DOHH2 (cell line): ENCODE results near the gene CSNK2A1.

ENCODE experiments used
- H3F3A ChIP-seq: fragments of 200-600 bp; sonication (generic), shearing (Covaris generic); 2 replicates; pipeline ENCODE4 v1.6.0; 2016; ENCODE audit warnings: antibody characterized with exemption, mild to moderate bottlenecking; ENCODE audit not compliant: control insufficient read depth, insufficient read depth
- H3K27ac ChIP-seq: fragments of 200-600 bp; sonication (generic); 2 replicates; pipeline ENCODE4 v1.5.1; 2014; ENCODE audit warnings: low read depth, mild to moderate bottlenecking, low read length, moderate library complexity
- H3K27me3 ChIP-seq: fragments of 200-600 bp; sonication (generic); 2 replicates; pipeline ENCODE4 v1.6.1; 2014; ENCODE audit warnings: mild to moderate bottlenecking, low read length, mixed read lengths; ENCODE audit not compliant: control insufficient read depth
- H3K36me3 ChIP-seq: fragments of 200-600 bp; sonication (generic); 2 replicates; pipeline ENCODE4 v1.6.1; 2014; ENCODE audit warnings: mild to moderate bottlenecking, low read length, moderate library complexity, mixed read lengths; ENCODE audit not compliant: control insufficient read depth
- H3K4me1 ChIP-seq: fragments of 200-600 bp; sonication (generic); 2 replicates; pipeline ENCODE4 v1.6.1; 2014; ENCODE audit warnings: mild to moderate bottlenecking, low read length, mixed read lengths; ENCODE audit not compliant: control insufficient read depth
- H3K4me2 ChIP-seq: fragments of 200-600 bp; sonication (generic); 2 replicates; pipeline ENCODE4 v1.6.0; 2014; ENCODE audit warnings: mild to moderate bottlenecking, low read length, moderate library complexity
- H3K4me3 ChIP-seq: fragments of 200-600 bp; sonication (generic); 2 replicates; pipeline ENCODE4 v1.5.1; 2014; ENCODE audit warnings: mild to moderate bottlenecking, low read length, mixed read lengths
- H3K79me2 ChIP-seq: fragments of 200-600 bp; sonication (generic); 2 replicates; pipeline ENCODE4 v1.6.1; 2014; ENCODE audit warnings: mild to moderate bottlenecking, low read length, mixed read lengths; ENCODE audit not compliant: control insufficient read depth
- H3K9me2 ChIP-seq: fragments of 200-600 bp; sonication (generic); replicated peaks from 2 replicates; pipeline ENCODE4 v1.6.1; 2014; ENCODE audit warnings: mild to moderate bottlenecking, low read length, mixed read lengths; ENCODE audit not compliant: control insufficient read depth
- H3K9me3 ChIP-seq: fragments of 200-600 bp; sonication (generic); 2 replicates; pipeline ENCODE4 v1.6.1; 2014; ENCODE audit warnings: antibody characterized with exemption, low read length, mixed read lengths; ENCODE audit not compliant: control insufficient read depth, insufficient read depth
- H4K20me1 ChIP-seq: fragments of 200-600 bp; sonication (generic); 2 replicates; pipeline ENCODE4 v1.6.0; 2014; ENCODE audit warnings: low read depth, mild to moderate bottlenecking, antibody characterized with exemption, low read length, moderate library complexity; ENCODE audit not compliant: control insufficient read depth, insufficient read depth
- CTCF ChIP-seq: fragments of 200-600 bp; sonication (generic); IDR thresholded peaks from one replicate; pipeline ENCODE4 v1.5.1; 2014; ENCODE audit warnings: antibody characterized with exemption, mild to moderate bottlenecking, low read depth, low read length; ENCODE audit not compliant: poor library complexity, severe bottlenecking
- EZH2phosphoT487 ChIP-seq: fragments of 200-600 bp; sonication (generic); IDR thresholded peaks from 2 replicates; pipeline ENCODE4 v1.6.1; 2017; ENCODE audit warnings: borderline replicate concordance, mild to moderate bottlenecking, antibody characterized with exemption, low read length, moderate library complexity, mixed read lengths

Gene CSNK2A1

DNA sequence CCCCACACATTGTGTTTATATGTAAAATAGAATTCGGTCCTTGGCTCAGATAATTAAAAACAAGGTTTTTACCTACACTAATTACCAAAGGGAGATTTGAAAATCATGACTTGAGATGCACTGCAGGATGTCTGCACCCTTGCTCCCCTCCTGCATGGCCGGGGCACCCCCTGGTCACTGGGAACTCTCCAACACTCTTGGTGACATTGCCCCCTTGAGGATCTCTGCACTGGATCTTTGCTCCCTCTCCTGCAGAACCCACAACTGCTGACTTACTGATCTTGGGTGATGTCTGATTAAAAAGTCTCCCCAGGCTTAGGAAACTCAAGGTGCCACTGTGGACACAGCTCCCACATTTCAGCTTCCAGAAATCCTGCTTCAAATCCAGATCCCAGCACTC lies 17.1 kb upstream of the CSNK2A1 start:
- Histone ChIP-seq H3K36me3 (no peaks in the 10 kb centered on the region), H3K4me2 (no peak overlapping the region), H3K4me1 (peaks cover 6% of the 10 kb centered on the region), H3K9me2 (no peaks in the 10 kb centered on the region), H3K27me3 (no peaks in the 10 kb centered on the region), H3K79me2 (no peaks in the 10 kb centered on the region), H3F3A (no peaks in the 10 kb centered on the region), H3K27ac (no peak overlapping the region), H3K9me3 (no peaks in the 10 kb centered on the region), H4K20me1 (no peaks in the 10 kb centered on the region), H3K4me3 (no peak overlapping the region)
- TF ChIP-seq CTCF (no peak), EZH2phosphoT487 (no peak)

GRCh38 chr20:558117-558516 lies 14.5 kb upstream of the CSNK2A1 start:
- no peaks in the 10 kb centered on the region for H3K9me2 ChIP-seq
- no peaks in the 10 kb centered on the region for H3K79me2 ChIP-seq
- H3K4me2 ChIP-seq: no peak overlapping the region
- no peaks in the 10 kb centered on the region for H4K20me1 ChIP-seq
- no peak overlapping the region for H3K4me3 ChIP-seq
- TF ChIP-seq CTCF (no peak), EZH2phosphoT487 (no peak)
- no peaks in the 10 kb centered on the region for H3K4me1 ChIP-seq
- no peak overlapping the region for H3K27ac ChIP-seq
- no peaks in the 10 kb centered on the region for H3F3A ChIP-seq
- no peaks in the 10 kb centered on the region for H3K36me3 ChIP-seq
- H3K27me3 ChIP-seq: peaks cover 5% of the 10 kb centered on the region; the same call in 1 of the 2 replicates
- H3K9me3 ChIP-seq: no peaks in the 10 kb centered on the region

GRCh38 chr20:556984-557383 lies 13.4 kb upstream of the CSNK2A1 start:
- no peaks in the 10 kb centered on the region for H4K20me1 ChIP-seq
- no peaks in the 10 kb centered on the region for H3K79me2 ChIP-seq
- H3K9me2 ChIP-seq: no peaks in the 10 kb centered on the region
- H3K36me3 ChIP-seq: no peaks in the 10 kb centered on the region
- H3F3A ChIP-seq: no peaks in the 10 kb centered on the region
- H3K9me3 ChIP-seq: no peaks in the 10 kb centered on the region
- TF ChIP-seq EZH2phosphoT487 (no peak), CTCF (no peak)
- H3K4me2 ChIP-seq: no peak overlapping the region
- H3K27me3 ChIP-seq: peaks cover 5% of the 10 kb centered on the region; the same call in 1 of the 2 replicates
- no peaks in the 10 kb centered on the region for H3K4me1 ChIP-seq
- H3K27ac ChIP-seq: no peak overlapping the region
- H3K4me3 ChIP-seq: no peak overlapping the region

GRCh38 chr20:555976-556385 lies 12.4 kb upstream of the CSNK2A1 start:
- H3K4me1 ChIP-seq: no peaks in the 10 kb centered on the region
- H3K27me3 ChIP-seq: peaks cover 9% of the 10 kb centered on the region
- H3K9me3 ChIP-seq: no peaks in the 10 kb centered on the region
- H3K4me2 ChIP-seq: no peak overlapping the region
- no peaks in the 10 kb centered on the region for H3K36me3 ChIP-seq
- H3K9me2 ChIP-seq: no peaks in the 10 kb centered on the region
- no peaks in the 10 kb centered on the region for H4K20me1 ChIP-seq
- no peak overlapping the region for H3K4me3 ChIP-seq
- no peak overlapping the region for H3K27ac ChIP-seq
- no peaks in the 10 kb centered on the region for H3K79me2 ChIP-seq
- TF ChIP-seq CTCF (no peak), EZH2phosphoT487 (no peak)
- no peaks in the 10 kb centered on the region for H3F3A ChIP-seq
